ENCODE data around the gene PROCA1. TPM values are rescaled to one million over a fixed set of nuclear protein-coding genes. Genes with fewer than 3 reads are reported as not detected.

Gene PROCA1
- total RNA-seq, 4 donors from 2014 or later = 2.0 to 8.5 (median 2.4) TPM; not detected in 1

DNA sequence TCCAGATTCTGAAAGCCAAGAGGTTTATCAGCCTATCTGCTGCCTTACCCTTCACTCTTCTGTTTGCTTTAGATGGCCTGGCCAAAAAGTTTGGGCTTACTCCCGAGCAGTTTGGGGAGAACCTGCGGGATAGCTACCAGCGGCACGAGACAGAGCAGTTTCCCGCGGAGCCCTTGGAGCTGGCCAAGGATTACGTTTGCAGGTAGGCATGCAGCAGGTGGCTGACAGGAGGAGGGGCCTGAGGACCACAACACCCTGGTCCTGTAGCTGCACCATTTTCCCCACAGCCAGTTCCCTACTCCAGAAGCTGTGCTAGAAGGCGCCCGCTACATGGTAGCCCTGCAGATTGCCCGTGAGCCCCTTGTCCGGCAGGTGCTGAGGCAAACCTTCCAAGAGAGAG lies 29.0 kb downstream of the PROCA1 start:
- TF ChIP-seq, protein P1, sequence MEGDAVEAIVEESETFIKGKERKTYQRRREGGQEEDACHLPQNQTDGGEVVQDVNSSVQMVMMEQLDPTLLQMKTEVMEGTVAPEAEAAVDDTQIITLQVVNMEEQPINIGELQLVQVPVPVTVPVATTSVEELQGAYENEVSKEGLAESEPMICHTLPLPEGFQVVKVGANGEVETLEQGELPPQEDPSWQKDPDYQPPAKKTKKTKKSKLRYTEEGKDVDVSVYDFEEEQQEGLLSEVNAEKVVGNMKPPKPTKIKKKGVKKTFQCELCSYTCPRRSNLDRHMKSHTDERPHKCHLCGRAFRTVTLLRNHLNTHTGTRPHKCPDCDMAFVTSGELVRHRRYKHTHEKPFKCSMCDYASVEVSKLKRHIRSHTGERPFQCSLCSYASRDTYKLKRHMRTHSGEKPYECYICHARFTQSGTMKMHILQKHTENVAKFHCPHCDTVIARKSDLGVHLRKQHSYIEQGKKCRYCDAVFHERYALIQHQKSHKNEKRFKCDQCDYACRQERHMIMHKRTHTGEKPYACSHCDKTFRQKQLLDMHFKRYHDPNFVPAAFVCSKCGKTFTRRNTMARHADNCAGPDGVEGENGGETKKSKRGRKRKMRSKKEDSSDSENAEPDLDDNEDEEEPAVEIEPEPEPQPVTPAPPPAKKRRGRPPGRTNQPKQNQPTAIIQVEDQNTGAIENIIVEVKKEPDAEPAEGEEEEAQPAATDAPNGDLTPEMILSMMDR (IDR thresholded peaks at IDR 0.05; ENCODE audit: low read depth) = no peak

DNA sequence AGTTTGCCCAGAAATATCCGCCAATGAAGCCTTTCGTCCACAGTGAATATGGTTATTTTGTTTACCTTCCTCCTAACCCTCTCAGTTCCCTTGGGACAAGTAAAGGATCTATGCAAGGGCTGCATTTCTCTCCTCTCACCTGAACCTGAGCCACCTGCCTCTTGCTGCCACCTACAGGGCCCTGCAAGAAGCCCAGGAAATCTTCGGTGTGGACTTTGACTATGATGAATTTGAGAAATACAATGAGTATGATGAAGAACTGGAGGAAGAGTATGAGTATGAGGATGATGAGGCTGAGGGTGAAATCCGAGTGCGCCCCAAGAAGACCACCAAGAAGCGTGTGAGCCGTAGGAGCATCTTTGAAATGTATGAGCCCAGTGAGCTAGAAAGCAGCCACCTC lies 35.7 kb downstream of the PROCA1 start:
- TF ChIP-seq, protein P1 (IDR thresholded peaks at IDR 0.05; ENCODE audit: low read depth) = no peak

DNA sequence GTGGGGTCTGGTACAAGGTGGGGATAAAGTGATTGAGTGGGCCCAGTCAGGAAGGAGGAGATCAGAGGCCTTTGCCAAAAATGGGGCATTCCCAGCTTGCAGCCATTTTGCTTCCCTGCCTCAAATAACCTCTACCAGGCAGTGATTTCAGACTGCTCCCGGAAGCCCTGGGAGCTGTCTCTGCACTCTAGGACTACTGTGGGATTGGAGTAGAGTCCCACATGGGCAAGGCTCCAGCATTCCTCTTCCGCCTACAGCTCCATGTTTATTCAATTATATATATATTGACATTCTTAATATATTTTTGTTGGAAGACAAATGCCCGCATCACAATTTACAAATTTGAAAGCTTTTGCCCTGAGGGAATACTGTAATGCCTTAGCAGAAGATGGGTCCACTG lies 36.2 kb downstream of the PROCA1 start:
- TF ChIP-seq, protein P1 (IDR thresholded peaks at IDR 0.05; ENCODE audit: low read depth) = no peak

DNA sequence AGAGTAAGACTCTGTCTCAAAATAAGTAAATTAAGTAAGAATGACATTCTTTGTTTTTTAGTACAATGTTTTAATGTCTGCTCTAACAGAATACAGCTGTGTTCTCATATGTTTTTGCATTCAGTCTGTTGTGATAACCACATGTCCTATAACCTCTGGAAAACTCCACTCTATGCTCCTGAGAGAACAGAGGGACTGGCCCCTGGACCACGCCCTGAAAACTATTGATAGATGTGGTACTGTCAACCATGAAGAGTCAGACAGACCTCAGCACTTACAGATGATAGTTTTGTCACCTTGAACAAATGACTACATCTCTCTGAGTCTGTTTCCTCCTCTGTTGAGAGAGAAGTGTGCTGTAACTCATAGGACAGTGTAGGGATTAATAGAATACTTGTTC lies 41.8 kb downstream of the PROCA1 start:
- TF ChIP-seq, protein P1 (IDR thresholded peaks at IDR 0.05; ENCODE audit: low read depth) = no peak

DNA sequence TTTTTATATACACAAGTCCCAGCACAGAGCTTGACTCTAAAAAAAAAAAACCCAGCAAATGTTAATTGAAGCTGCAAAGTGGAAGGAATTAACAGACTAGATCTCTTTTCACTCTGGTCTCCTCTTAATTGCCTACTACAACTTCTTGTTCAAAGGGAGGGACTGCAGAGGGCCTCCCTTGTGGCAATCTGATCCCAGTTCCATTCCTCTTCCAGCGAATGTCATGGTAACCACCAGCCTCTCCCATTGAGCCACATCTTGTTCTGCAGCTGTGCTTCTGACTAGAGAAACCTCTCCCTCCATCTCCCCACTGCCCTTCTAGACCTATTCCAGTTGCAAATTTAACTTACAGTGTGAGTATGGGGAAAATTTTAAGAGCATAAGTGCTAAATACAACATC lies 43.8 kb downstream of the PROCA1 start:
- TF ChIP-seq, protein P1 (IDR thresholded peaks at IDR 0.05; ENCODE audit: low read depth) = no peak

DNA sequence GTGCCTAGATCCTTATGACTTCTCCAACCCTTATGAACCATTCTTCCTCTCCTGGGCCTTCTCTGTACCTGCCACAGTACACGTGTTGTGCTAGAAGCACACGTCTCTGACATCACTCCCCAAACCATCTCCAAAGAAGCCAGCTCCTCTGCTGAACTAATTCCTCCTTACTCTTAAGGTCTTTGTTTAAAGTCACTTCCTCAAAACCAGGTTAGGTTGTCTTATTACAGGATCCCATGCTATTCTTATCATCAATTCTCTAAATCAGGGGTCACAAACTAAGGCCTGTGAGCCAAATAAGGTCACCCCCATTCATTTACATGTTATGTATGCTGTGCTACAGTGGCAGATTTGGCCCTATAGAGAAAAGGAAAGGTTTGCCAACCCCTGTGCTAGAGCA lies 45.7 kb downstream of the PROCA1 start:
- TF ChIP-seq, protein P1 (IDR thresholded peaks at IDR 0.05; ENCODE audit: low read depth) = no peak

DNA sequence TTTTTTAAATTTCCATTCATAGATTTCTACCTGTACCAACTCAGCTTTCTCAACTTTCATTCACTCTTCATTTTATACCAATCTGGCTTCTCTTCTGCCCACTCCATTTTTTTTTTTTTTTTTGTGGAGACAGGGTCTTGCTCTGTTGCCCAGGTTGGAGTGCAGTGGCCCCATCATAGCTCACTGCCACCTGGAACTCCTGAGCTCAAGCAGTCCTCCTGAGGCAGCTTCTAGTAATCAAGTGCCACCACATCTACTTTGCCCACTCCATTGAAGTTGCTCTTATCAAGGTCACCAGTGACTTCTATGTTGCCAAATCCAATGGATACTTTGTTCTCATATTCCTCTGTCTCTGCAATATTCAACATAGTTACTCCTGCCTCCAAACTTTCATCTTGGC lies 48.0 kb downstream of the PROCA1 start:
- TF ChIP-seq, protein P1 (IDR thresholded peaks at IDR 0.05; ENCODE audit: low read depth) = no peak

DNA sequence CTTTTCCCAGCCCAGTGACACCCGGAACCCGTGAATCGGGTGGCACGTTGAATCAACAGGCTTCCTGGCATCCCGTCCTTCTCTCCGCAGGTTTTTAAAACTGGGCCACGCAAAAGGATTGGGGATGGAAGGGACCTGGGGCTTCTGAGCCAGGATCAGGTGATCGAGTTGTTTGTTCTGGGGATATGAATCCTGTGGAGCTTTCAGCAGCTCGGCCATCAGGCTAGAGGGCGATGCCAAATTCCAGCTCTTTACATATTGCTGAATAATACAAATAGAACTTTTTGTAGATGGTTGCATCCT lies 49.2 kb downstream of the PROCA1 start:
- TF ChIP-seq, protein P1 (IDR thresholded peaks at IDR 0.05; ENCODE audit: low read depth) = no peak

Data from subcutaneous adipose tissue (tissue), 4 donors.